ENCODE data around the gene IGFBP1. TPM values are rescaled to one million over a fixed set of nuclear protein-coding genes. Genes with fewer than 3 reads are reported as not detected.
A peak's percentile ranks its signal among the peaks of the same experiment; 100 is the strongest.

Gene IGFBP1
- total and polyA plus RNA-seq, 2 of the 13 experiments (the other 11 are each of a cell fraction or from before 2014, with no cell fraction given), result 5.4 to 885 TPM

GRCh38 chr7:45881759-45882464, 6.4 kb upstream of the IGFBP1 start (continued):
- TF ChIP-seq USF2 (IDR thresholded peaks at IDR 0.05; ENCODE audit: low read depth, low read length) (no peak), USF2 (CRISPR knock-in tag; IDR thresholded peaks at IDR 0.05; ENCODE audit: borderline replicate concordance) (peak; percentile 16; the same call in 1 of the 2 replicates), ZNF12 (CRISPR knock-in tag; IDR thresholded peaks at IDR 0.05) (peak; percentile 88), GZF1 (CRISPR knock-in tag; IDR thresholded peaks at IDR 0.05) (peak; percentile 67; the same call in 1 of the 2 replicates), JUND (CRISPR knock-in tag; IDR thresholded peaks at IDR 0.05) (peak; percentile 95), POGZ (CRISPR knock-in tag; IDR thresholded peaks at IDR 0.05) (peak; percentile 85), KIAA2018 (CRISPR knock-in tag; IDR thresholded peaks at IDR 0.05; ENCODE audit: borderline replicate concordance) (no peak), KDM3A (CRISPR knock-in tag; IDR thresholded peaks at IDR 0.05; ENCODE audit: low read depth) (peak; percentile 49; the same call in 1 of the 2 replicates), SRSF1 (optimal IDR thresholded peaks at IDR 0.05; ENCODE audit: low read depth, low read length) (no peak), CSRNP1 (CRISPR knock-in tag; IDR thresholded peaks at IDR 0.05) (peak; percentile 45; the same call in 1 of the 2 replicates), ZNF619 (CRISPR knock-in tag; IDR thresholded peaks at IDR 0.05) (no peak)
- TF ChIP-seq, protein P1, sequence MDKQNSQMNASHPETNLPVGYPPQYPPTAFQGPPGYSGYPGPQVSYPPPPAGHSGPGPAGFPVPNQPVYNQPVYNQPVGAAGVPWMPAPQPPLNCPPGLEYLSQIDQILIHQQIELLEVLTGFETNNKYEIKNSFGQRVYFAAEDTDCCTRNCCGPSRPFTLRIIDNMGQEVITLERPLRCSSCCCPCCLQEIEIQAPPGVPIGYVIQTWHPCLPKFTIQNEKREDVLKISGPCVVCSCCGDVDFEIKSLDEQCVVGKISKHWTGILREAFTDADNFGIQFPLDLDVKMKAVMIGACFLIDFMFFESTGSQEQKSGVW (CRISPR knock-in tag; IDR thresholded peaks at IDR 0.05; ENCODE audit: borderline replicate concordance), result no peak
- TF ChIP-seq, protein P2, sequence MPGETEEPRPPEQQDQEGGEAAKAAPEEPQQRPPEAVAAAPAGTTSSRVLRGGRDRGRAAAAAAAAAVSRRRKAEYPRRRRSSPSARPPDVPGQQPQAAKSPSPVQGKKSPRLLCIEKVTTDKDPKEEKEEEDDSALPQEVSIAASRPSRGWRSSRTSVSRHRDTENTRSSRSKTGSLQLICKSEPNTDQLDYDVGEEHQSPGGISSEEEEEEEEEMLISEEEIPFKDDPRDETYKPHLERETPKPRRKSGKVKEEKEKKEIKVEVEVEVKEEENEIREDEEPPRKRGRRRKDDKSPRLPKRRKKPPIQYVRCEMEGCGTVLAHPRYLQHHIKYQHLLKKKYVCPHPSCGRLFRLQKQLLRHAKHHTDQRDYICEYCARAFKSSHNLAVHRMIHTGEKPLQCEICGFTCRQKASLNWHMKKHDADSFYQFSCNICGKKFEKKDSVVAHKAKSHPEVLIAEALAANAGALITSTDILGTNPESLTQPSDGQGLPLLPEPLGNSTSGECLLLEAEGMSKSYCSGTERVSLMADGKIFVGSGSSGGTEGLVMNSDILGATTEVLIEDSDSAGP (CRISPR knock-in tag; IDR thresholded peaks at IDR 0.05; ENCODE audit: borderline replicate concordance), result peak; percentile 38; the same call in 1 of the 2 replicates

Measured in HepG2 (cell line).